Testis (tissue), 3 donors: Measurements from ENCODE around the gene PPM1F. TPM values are rescaled to one million over a fixed set of nuclear protein-coding genes. Genes with fewer than 3 reads are reported as not detected.

Source experiments
- DNase-seq: peaks from one replicate; pipeline ENCODE4 v3.0.0-alpha.2; 2019
- H3K27ac ChIP-seq, 2 donors: fragments of 200-600 bp; sonication (generic); one replicate each; pipeline ENCODE4 v1.5.1; 2019
- H3K27me3 ChIP-seq: fragments of 200-600 bp; sonication (generic); one replicate; pipeline ENCODE4 v1.5.1; 2019
- H3K36me3 ChIP-seq: fragments of 200-600 bp; sonication (generic); one replicate; pipeline ENCODE4 v1.5.1; 2017; ENCODE audit warnings: low read depth; ENCODE audit errors: missing control alignments
- H3K4me1 ChIP-seq: fragments of 200-600 bp; sonication (generic); one replicate; pipeline ENCODE4 v1.5.1; 2019
- H3K4me3 ChIP-seq, 2 donors: fragments of 200-600 bp; sonication (generic); one replicate each; pipeline ENCODE4 v1.5.1; 2017 to 2019
- H3K9me3 ChIP-seq: fragments of 200-600 bp; sonication (generic); one replicate; pipeline ENCODE4 v1.5.1; 2017
- CTCF ChIP-seq, 3 experiments: fragments of 450-650 bp in 2 of 3; fragments of 200-600 bp in 1 of 3; sonication (generic) in 1 of 3; IDR thresholded peaks; one replicate each; pipeline ENCODE4 v1.5.1; 2016 to 2019; ENCODE audit warnings: antibody characterized with exemption in 3 of 3, mild to moderate bottlenecking in 2 of 3, moderate library complexity in 1 of 3
- POLR2A ChIP-seq: fragments of 450-650 bp; IDR thresholded peaks from one replicate; pipeline ENCODE4 v1.6.1; 2017; ENCODE audit warnings: antibody characterized with exemption, mild to moderate bottlenecking, moderate library complexity
- WGBS, 2 donors: methylation state at CpG; one replicate each; pipeline ENCODE4 v1.1.5; 2018; 5-methylcytosine and 5-hydroxymethylcytosine counted together
- intact Hi-C: fragments of 100-400 bp; cut with DNase I; formaldehyde crosslinking; loops from one replicate; pipeline ENCODE4 v1.15.1; 2023; ENCODE audit warnings: low total_unique reads
- polyA plus RNA-seq: library from polyadenylated mRNA; stranded (reverse); fragments of 350-450 nt; fragmentation: Illumina TruSeq; extraction: RNeasy Lipid Tissue Mini Kit (QIAGEN cat#74804); gene quantifications from one replicate; pipeline ENCODE4 v1.2.3, GENCODE V29; 2014; ENCODE audit warnings: low read depth, low replicate concordance; ENCODE audit not compliant: insufficient read depth
- total RNA-seq, 2 donors: library from RNA; depleted of rRNA; stranded (reverse); fragments of >200 nt; gene quantifications; one replicate each; pipeline ENCODE4 v1.2.3, GENCODE V29; 2016

Gene PPM1F
- total and polyA plus RNA-seq, 3 donors from 2014 or later: 17.4 to 22.7 (median 22.4) TPM

GRCh38 chr22:21919526-21920307, 32.9 kb downstream of the PPM1F start:
- 94% methylated on average over 15 to 20 of the region's 20 CpGs for WGBS, 2 donors
- TF ChIP-seq CTCF (IDR thresholded peaks at IDR 0.05): no peak
- no peak for TF ChIP-seq POLR2A
- Histone ChIP-seq H3K4me1 (peaks cover 29% of the 10 kb centered on the region), H3K36me3 (no peaks in the 10 kb centered on the region), H3K4me3 (no peak overlapping the region), H3K27me3 (no peaks in the 10 kb centered on the region), H3K9me3 (no peaks in the 10 kb centered on the region), H3K27ac (no peak overlapping the region)
- DNase-seq: no peak
- intact Hi-C loops: no loop called here

GRCh38 chr22:21918466-21919185, 34.0 kb downstream of the PPM1F start:
- no peak for DNase-seq
- Histone ChIP-seq H3K27ac (no peak overlapping the region), H3K36me3 (no peaks in the 10 kb centered on the region), H3K27me3 (no peaks in the 10 kb centered on the region), H3K4me1 (peaks cover 29% of the 10 kb centered on the region), H3K4me3 (no peak overlapping the region), H3K9me3 (no peaks in the 10 kb centered on the region)
- intact Hi-C loops: no loop called here
- no peak for TF ChIP-seq CTCF (IDR thresholded peaks at IDR 0.05)
- WGBS, 2 donors: 84 to 95% methylated on average over 10 to 12 of the region's 12 CpGs

GRCh38 chr22:21917959-21918261, 34.7 kb downstream of the PPM1F start:
- peaks cover 29% of the 10 kb centered on the region for H3K4me1 ChIP-seq
- 74 to 92% methylated on average over 5 to 6 of the region's 6 CpGs for WGBS, 2 donors
- intact Hi-C loops: no loop called here
- H3K9me3 ChIP-seq: no peaks in the 10 kb centered on the region
- H3K4me3 ChIP-seq: no peak overlapping the region
- TF ChIP-seq POLR2A (no peak), CTCF (IDR thresholded peaks at IDR 0.05) (no peak)
- no peaks in the 10 kb centered on the region for H3K36me3 ChIP-seq
- H3K27ac ChIP-seq: no peak overlapping the region
- DNase-seq: no peak
- no peaks in the 10 kb centered on the region for H3K27me3 ChIP-seq

- TF ChIP-seq POLR2A (no peak), CTCF (IDR thresholded peaks at IDR 0.05) (no peak)
- Histone ChIP-seq H3K36me3 (no peaks in the 10 kb centered on the region), H3K4me1 (peaks cover 29% of the 10 kb centered on the region), H3K9me3 (no peaks in the 10 kb centered on the region), H3K27ac (peak overlapping the region in 1 of 2 donors; percentile 53), H3K4me3 (no peak overlapping the region), H3K27me3 (no peaks in the 10 kb centered on the region)
- peak; percentile 69 for DNase-seq
- 45 to 52% methylated on average over 10 to 17 of the region's 17 CpGs for WGBS, 2 donors
- intact Hi-C loops: no loop called here
Measured at GRCh38 chr22:21917181-21917958, 35.3 kb downstream of the PPM1F start.
